Upper lobe of left lung (tissue), 6 donors: ENCODE results near the gene TMEM86A. TPM values are rescaled to one million over a fixed set of nuclear protein-coding genes. Genes with fewer than 3 reads are reported as not detected.
A peak's percentile ranks its signal among the peaks of the same experiment; 100 is the strongest.

Experiments used
- ATAC-seq, 2 donors: fragments of 200-7000 bp; cut with Tn5 transposase; one replicate each; pipeline ENCODE4 v1.9.1; 2022; ENCODE audit warnings: mild to moderate bottlenecking in 2 of 2, moderate library complexity in 2 of 2; ENCODE audit not compliant: low FRiP score in 2 of 2
- DNase-seq, 2 donors: peaks; one replicate each; pipeline ENCODE4 v3.0.0-alpha.2; 2019 to 2020
- H3K27ac ChIP-seq, 4 donors: fragments of 200-600 bp; sonication (generic); one replicate each; pipeline ENCODE4 v1.5.1; 2016 to 2019
- H3K27me3 ChIP-seq, 4 donors: fragments of 200-600 bp; sonication (generic); one replicate each; pipeline ENCODE4 v1.5.1; 2017 to 2019
- H3K36me3 ChIP-seq, 4 donors: fragments of 200-600 bp; sonication (generic); one replicate each; pipeline ENCODE4 v1.5.1; 2016 to 2019
- H3K4me1 ChIP-seq, 4 donors: fragments of 200-600 bp; sonication (generic); one replicate each; pipeline ENCODE4 v1.5.1; 2018 to 2019
- H3K4me3 ChIP-seq, 4 donors: fragments of 200-600 bp; sonication (generic); one replicate each; pipeline ENCODE4 v1.5.1; 2017 to 2019; ENCODE audit warnings: mild to moderate bottlenecking in 2 of 4, moderate library complexity in 1 of 4
- H3K9me3 ChIP-seq, 4 donors: fragments of 200-600 bp; sonication (generic); one replicate each; pipeline ENCODE4 v1.5.1; 2018 to 2019
- CTCF ChIP-seq, 6 experiments: fragments of 450-650 bp in 4 of 6; fragments of 200-600 bp in 2 of 6; sonication (generic) in 2 of 6; IDR thresholded peaks; one replicate each; pipeline ENCODE4 v1.5.1; 2016 to 2019; ENCODE audit warnings: antibody characterized with exemption in 6 of 6
- EP300 ChIP-seq, 4 donors: sonication (generic); formaldehyde crosslinking; IDR thresholded peaks; one replicate each; pipeline ENCODE4 v1.5.1; 2017; ENCODE audit warnings: antibody characterized with exemption in 4 of 4, control low read depth in 2 of 4
- POLR2A ChIP-seq, 4 donors: fragments of 450-650 bp; IDR thresholded peaks; one replicate each; pipeline ENCODE4 v1.5.1; 2016 to 2017; ENCODE audit warnings: antibody characterized with exemption in 4 of 4, mild to moderate bottlenecking in 2 of 4
- POLR2AphosphoS5 ChIP-seq, 2 donors: sonication (generic); formaldehyde crosslinking; IDR thresholded peaks; one replicate each; pipeline ENCODE4 v1.5.1; 2017; ENCODE audit warnings: antibody characterized with exemption in 2 of 2
- WGBS, 2 donors: methylation state at CpG; one replicate each; pipeline ENCODE4 v1.1.5; 2017 to 2018; 5-methylcytosine and 5-hydroxymethylcytosine counted together
- total RNA-seq, 6 donors: library from RNA; depleted of rRNA in 4 of 6; stranded (reverse); fragments of >200 nt in 4 of 6; gene quantifications; one replicate each; pipeline versions ENCODE4 v1.1.0 to v1.2.1, GENCODE V29; 2016 to 2021
- donor health status: DM: no; HTN: no; CAD: no; lungs with moderate emphysema.
- donor health status: DM: no; HTN: yes; CAD: no; lungs with severe emphysema.

The TMEM86A gene
- total RNA-seq, 6 donors from 2014 or later: 4.6 to 18.0 (median 8.5) TPM

DNA sequence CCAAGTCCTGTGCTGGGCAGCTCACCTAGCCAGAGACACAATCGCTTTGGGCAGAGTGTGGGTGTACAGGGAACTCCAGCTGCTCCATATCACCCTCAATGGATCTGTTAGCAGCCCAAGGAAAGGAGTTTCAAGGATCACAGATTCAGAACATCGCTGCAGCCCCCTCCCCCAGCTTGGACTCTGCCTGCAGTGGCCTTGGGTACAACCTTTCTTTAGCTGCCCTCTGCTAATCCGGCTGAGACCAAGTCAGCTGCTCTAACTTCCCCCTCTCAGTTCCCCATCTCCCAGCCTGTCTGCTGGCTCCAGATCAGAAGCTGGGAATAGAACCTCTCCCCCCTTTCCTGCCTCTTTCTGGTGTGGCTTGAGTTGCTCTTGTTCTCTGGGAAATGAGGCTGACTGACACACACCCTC is 1.3 kb downstream of the TMEM86A start:
- DNase-seq (peak in 1 of 2 donors; percentile 44), ATAC-seq (peak in 1 of 2 donors; percentile 28)
- peak overlapping the region in 3 of 4 donors; percentile 80 to 94 (median 90) for H3K27ac ChIP-seq
- H3K4me1 ChIP-seq: peaks cover 0 to 26% (median 17%) of the 10 kb centered on the region in 4 donors
- TF ChIP-seq POLR2A (IDR thresholded peaks at IDR 0.05) (peak in 1 of 4 donors; percentile 49), POLR2AphosphoS5 (IDR thresholded peaks at IDR 0.05) (no peak)
- 48% methylated on average over 2 to 3 of the region's 3 CpGs for WGBS, 2 donors
- no peaks in the 10 kb centered on the region for H3K9me3 ChIP-seq
- H3K4me3 ChIP-seq: peak overlapping the region in 3 of 4 donors; percentile 71 to 99 (median 97)
- H3K36me3 ChIP-seq: peaks cover 0 to 4% (median 2%) of the 10 kb centered on the region in 4 donors
- no peaks in the 10 kb centered on the region for H3K27me3 ChIP-seq

DNA sequence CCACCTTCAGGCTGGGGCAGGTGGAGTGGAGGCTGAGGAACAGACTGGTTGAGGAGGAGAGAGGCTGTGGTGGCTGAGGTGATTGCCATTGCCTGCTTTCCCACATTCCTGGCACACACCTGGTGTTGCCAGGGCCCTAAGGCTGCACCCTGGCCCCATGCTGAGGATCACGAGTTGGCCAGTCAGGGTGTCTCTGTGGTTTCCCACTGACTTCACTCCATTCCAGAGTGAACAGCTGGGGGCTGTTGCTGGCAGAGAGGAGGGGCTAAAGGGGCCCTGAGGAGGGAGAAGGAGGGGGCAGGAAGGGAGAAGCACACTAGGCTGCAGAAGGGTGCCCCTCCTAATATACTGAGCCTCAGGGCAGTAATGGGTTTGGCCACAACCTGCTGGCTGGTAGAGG is 1.8 kb downstream of the TMEM86A start:
- no peaks in the 10 kb centered on the region for H3K9me3 ChIP-seq
- 33 to 38% methylated on average over 1 of the region's 1 CpG for WGBS, 2 donors
- no peak overlapping the region for H3K4me3 ChIP-seq
- TF ChIP-seq CTCF (IDR thresholded peaks at IDR 0.05) (no peak), POLR2AphosphoS5 (IDR thresholded peaks at IDR 0.05) (no peak), POLR2A (IDR thresholded peaks at IDR 0.05) (no peak), EP300 (IDR thresholded peaks at IDR 0.05) (no peak)
- H3K27me3 ChIP-seq: no peaks in the 10 kb centered on the region
- peak overlapping the region in 1 of 4 donors; percentile 90 for H3K27ac ChIP-seq
- ATAC-seq (no peak), DNase-seq (no peak)
- peaks cover 0 to 4% (median 2%) of the 10 kb centered on the region in 4 donors for H3K36me3 ChIP-seq
- H3K4me1 ChIP-seq: peaks cover 3 to 31% (median 20%) of the 10 kb centered on the region in 4 donors

DNA sequence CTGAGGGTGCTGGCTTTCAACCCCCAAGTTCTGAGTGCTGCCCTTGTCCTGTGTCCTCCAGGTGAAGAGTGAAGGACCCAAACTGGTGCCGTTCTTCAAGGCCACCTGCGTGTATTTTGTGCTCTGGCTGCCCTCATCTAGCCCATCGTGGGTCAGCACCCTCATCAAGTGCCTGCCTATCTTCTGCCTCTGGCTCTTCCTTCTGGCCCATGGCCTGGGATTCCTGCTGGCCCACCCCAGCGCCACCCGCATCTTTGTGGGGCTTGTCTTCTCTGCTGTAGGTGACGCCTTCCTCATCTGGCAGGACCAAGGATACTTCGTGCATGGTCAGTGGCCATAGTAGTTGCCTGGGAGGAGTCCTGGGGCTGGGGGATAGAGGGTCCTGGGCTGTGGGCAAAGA is 2.3 kb downstream of the TMEM86A start:
- peak in 1 of 2 donors; percentile 38 for DNase-seq
- peak overlapping the region in 1 of 4 donors; percentile 90 for H3K27ac ChIP-seq

DNA sequence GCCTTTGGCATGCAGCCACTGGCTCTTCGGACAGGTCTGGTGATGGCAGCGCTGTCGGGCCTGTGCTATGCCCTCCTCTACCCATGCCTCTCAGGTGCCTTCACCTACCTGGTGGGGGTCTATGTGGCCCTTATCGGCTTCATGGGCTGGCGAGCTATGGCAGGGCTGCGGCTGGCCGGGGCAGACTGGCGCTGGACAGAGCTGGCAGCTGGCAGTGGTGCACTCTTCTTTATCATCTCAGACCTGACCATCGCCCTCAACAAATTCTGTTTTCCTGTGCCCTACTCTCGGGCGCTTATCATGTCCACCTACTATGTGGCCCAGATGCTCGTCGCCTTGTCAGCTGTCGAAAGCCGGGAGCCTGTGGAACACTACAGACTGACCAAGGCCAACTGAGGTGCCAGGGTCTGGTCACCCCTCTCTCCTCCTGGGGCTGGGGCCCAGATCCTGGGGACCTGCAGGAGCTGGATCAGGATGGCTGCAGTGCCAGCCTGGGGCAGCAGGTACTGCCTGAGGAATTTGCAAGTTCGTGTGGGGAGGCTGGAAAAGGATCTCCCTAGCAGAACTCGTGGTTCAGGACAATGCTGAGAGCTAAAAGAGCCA is 3.1 kb downstream of the TMEM86A start:
- Histone ChIP-seq H3K4me1 (peaks cover 15 to 43% (median 26%) of the 10 kb centered on the region in 4 donors), H3K4me3 (no peak overlapping the region), H3K9me3 (no peaks in the 10 kb centered on the region), H3K27me3 (no peaks in the 10 kb centered on the region), H3K27ac (no peak overlapping the region), H3K36me3 (peaks cover 0 to 4% (median 2%) of the 10 kb centered on the region in 4 donors)
- no peak for TF ChIP-seq POLR2AphosphoS5 (IDR thresholded peaks at IDR 0.05)
- no peak for TF ChIP-seq CTCF (IDR thresholded peaks at IDR 0.05)
- TF ChIP-seq POLR2A (IDR thresholded peaks at IDR 0.05): no peak
- DNase-seq (peak in 1 of 2 donors; percentile 82), ATAC-seq (no peak)
- WGBS, 2 donors: 95 to 96% methylated on average over 17 of the region's 17 CpGs

More for the DNA sequence above, 2.3 kb downstream of the TMEM86A start:
- ATAC-seq: no peak
- H3K4me1 ChIP-seq: peaks cover 8 to 36% (median 25%) of the 10 kb centered on the region in 4 donors
- no peak overlapping the region for H3K4me3 ChIP-seq
- peaks cover 0 to 4% (median 2%) of the 10 kb centered on the region in 4 donors for H3K36me3 ChIP-seq
- 95 to 96% methylated on average over 7 of the region's 7 CpGs for WGBS, 2 donors
- no peaks in the 10 kb centered on the region for H3K27me3 ChIP-seq
- H3K9me3 ChIP-seq: no peaks in the 10 kb centered on the region
- no peak for TF ChIP-seq POLR2AphosphoS5 (IDR thresholded peaks at IDR 0.05)
- TF ChIP-seq POLR2A (IDR thresholded peaks at IDR 0.05): no peak
- no peak for TF ChIP-seq EP300 (IDR thresholded peaks at IDR 0.05)
- no peak for TF ChIP-seq CTCF (IDR thresholded peaks at IDR 0.05)

- Histone ChIP-seq H3K9me3 (no peaks in the 10 kb centered on the region), H3K4me3 (no peak overlapping the region), H3K4me1 (peaks cover 17 to 50% (median 22%) of the 10 kb centered on the region in 4 donors), H3K27me3 (no peaks in the 10 kb centered on the region), H3K27ac (no peak overlapping the region), H3K36me3 (peaks cover 0 to 4% (median 2%) of the 10 kb centered on the region in 4 donors)
- no peak for DNase-seq
- TF ChIP-seq POLR2AphosphoS5 (IDR thresholded peaks at IDR 0.05) (no peak), POLR2A (IDR thresholded peaks at IDR 0.05) (no peak), CTCF (IDR thresholded peaks at IDR 0.05) (no peak), EP300 (IDR thresholded peaks at IDR 0.05) (no peak)
- 51 to 79% methylated on average over 2 of the region's 2 CpGs for WGBS, 2 donors
- no peak for ATAC-seq
Observed at GRCh38 chr11:18703001-18703763, 4.6 kb downstream of the TMEM86A start.
